HepG2 (cell line): ENCODE results near the gene BCL6. TPM values are rescaled to one million over a fixed set of nuclear protein-coding genes. Genes with fewer than 3 reads are reported as not detected.

Experiments used
- ATF4 ChIP-seq, 2 experiments: fragments of 450-650 bp in 1 of 2; sonication (generic) in 1 of 2; formaldehyde crosslinking; IDR thresholded peaks; 2 replicates each; pipeline versions ENCODE4 v1.5.0 to v1.8.0; 2020 to 2022; ENCODE audit warnings: mild to moderate bottlenecking in 1 of 2, missing genetic modification reagents in 1 of 2
- GATA4 ChIP-seq: sonication (generic); IDR thresholded peaks from 2 replicates; pipeline ENCODE4 v1.6.1; 2016; ENCODE audit warnings: antibody characterized with exemption, low read depth, borderline replicate concordance
- GLMP ChIP-seq: sonication (generic); formaldehyde crosslinking; IDR thresholded peaks from 2 replicates; pipeline ENCODE4 v1.9.0; 2021; ENCODE audit warnings: missing genetic modification reagents, mild to moderate bottlenecking, borderline replicate concordance
- HNF1A ChIP-seq, 2 experiments: sonication (generic) in 1 of 2; formaldehyde crosslinking in 1 of 2; IDR thresholded peaks; 2 replicates each; pipeline versions ENCODE4 v1.4.0 to v1.6.1; 2016 to 2020; ENCODE audit warnings: borderline replicate concordance in 1 of 2, low read depth in 1 of 2, mild to moderate bottlenecking in 1 of 2, missing genetic modification reagents in 1 of 2
- KLF9 ChIP-seq: IDR thresholded peaks from 2 replicates; pipeline ENCODE4 v1.6.1; 2016; ENCODE audit warnings: low read depth
- MTA1 ChIP-seq: sonication (generic); formaldehyde crosslinking; IDR thresholded peaks from 2 replicates; pipeline ENCODE4 v1.4.0; 2020; ENCODE audit warnings: missing genetic modification reagents, mild to moderate bottlenecking, borderline replicate concordance
- PAXIP1 ChIP-seq: sonication (generic); formaldehyde crosslinking; conservative IDR thresholded peaks from 2 replicates; pipeline ENCODE4 v1.4.0; 2020; ENCODE audit warnings: mild to moderate bottlenecking, missing genetic modification reagents, moderate library complexity
- PHF20 ChIP-seq: sonication (generic); formaldehyde crosslinking; IDR thresholded peaks from 2 replicates; pipeline ENCODE4 v1.5.0; 2020; ENCODE audit warnings: mild to moderate bottlenecking, missing genetic modification reagents
- RAD51 ChIP-seq: fragments of 450-650 bp; IDR thresholded peaks from 2 replicates; pipeline ENCODE4 v1.6.1; 2016; ENCODE audit warnings: borderline replicate concordance
- SKIL ChIP-seq: sonication (generic); formaldehyde crosslinking; IDR thresholded peaks from 2 replicates; pipeline ENCODE4 v1.8.0; 2022; ENCODE audit warnings: missing genetic modification reagents, mild to moderate bottlenecking, moderate library complexity, borderline replicate concordance
- ZNF180 ChIP-seq: sonication (generic); formaldehyde crosslinking; IDR thresholded peaks from 2 replicates; pipeline ENCODE4 v1.4.0; 2020; ENCODE audit warnings: low read depth, missing genetic modification reagents, borderline replicate concordance
- ZNF326 ChIP-seq: sonication (generic); formaldehyde crosslinking; IDR thresholded peaks from 2 replicates; pipeline ENCODE4 v1.4.0; 2020; ENCODE audit warnings: missing genetic modification reagents, borderline replicate concordance
- ZNF367 ChIP-seq: sonication (generic); formaldehyde crosslinking; IDR thresholded peaks from 2 replicates; pipeline ENCODE4 v1.4.0; 2020; ENCODE audit warnings: missing genetic modification reagents, borderline replicate concordance
- ZNF841 ChIP-seq: sonication (generic); formaldehyde crosslinking; IDR thresholded peaks from 2 replicates; pipeline ENCODE4 v1.8.1; 2023; ENCODE audit warnings: missing genetic modification reagents, borderline replicate concordance
- polyA plus RNA-seq, 8 experiments: library from polyadenylated mRNA; depleted of rRNA in 3 of 8; stranded (reverse) in 7 of 8; unstranded in 1 of 8; fragments of >200 nt; fragmentation: Illumina TruSeq in 4 of 8; extraction: Trizol in 4 of 8; gene quantifications; 2 replicates each; pipeline versions ENCODE4 v1.2.1 to v1.2.3, GENCODE V29; 2011 to 2016; ENCODE audit warnings: low read depth in 4 of 8, missing spikeins in 1 of 8, mixed read lengths in 1 of 8; ENCODE audit not compliant: insufficient read depth in 1 of 8
- total RNA-seq, 5 experiments: library from RNA; depleted of rRNA; stranded (reverse); fragments of >200 nt; fragmentation: Illumina TruSeq; extraction: Trizol; gene quantifications; 2 replicates each; pipeline ENCODE4 v1.2.3, GENCODE V29; 2016; ENCODE audit warnings: low read depth in 1 of 5

BCL6 gene
- total and polyA plus RNA-seq, 2 of the 13 experiments (the other 11 are each of a cell fraction or from before 2014, with no cell fraction given) = 21.2 to 53.7 TPM

GRCh38 chr3:187762792-187763191 lies 17.5 kb upstream of the BCL6 start (continued):
- peak; percentile 89 for TF ChIP-seq PAXIP1 (CRISPR knock-in tag)
- TF ChIP-seq PHF20 (CRISPR knock-in tag) = no peak
- TF ChIP-seq RAD51 = no peak
- no peak for TF ChIP-seq ZNF841 (CRISPR knock-in tag)
- no peak for TF ChIP-seq ATF4 (CRISPR knock-in tag; IDR thresholded peaks at IDR 0.05)
- no peak for TF ChIP-seq MTA1
- TF ChIP-seq KLF9 (CRISPR knock-in tag) = no peak
- TF ChIP-seq ZNF180 (CRISPR knock-in tag) = no peak
- TF ChIP-seq GATA4 = no peak
- no peak for TF ChIP-seq ZNF326 (CRISPR knock-in tag)
- no peak for TF ChIP-seq HNF1A (IDR thresholded peaks at IDR 0.05; ENCODE audit: low read depth)
- TF ChIP-seq HNF1A (CRISPR knock-in tag; IDR thresholded peaks at IDR 0.05; ENCODE audit: borderline replicate concordance) = no peak
- no peak for TF ChIP-seq GLMP
- no peak for TF ChIP-seq SKIL (CRISPR knock-in tag)
- TF ChIP-seq ZNF367 = no peak
